ENCODE measurements around the gene CALHM1.

CALHM1 gene

DNA sequence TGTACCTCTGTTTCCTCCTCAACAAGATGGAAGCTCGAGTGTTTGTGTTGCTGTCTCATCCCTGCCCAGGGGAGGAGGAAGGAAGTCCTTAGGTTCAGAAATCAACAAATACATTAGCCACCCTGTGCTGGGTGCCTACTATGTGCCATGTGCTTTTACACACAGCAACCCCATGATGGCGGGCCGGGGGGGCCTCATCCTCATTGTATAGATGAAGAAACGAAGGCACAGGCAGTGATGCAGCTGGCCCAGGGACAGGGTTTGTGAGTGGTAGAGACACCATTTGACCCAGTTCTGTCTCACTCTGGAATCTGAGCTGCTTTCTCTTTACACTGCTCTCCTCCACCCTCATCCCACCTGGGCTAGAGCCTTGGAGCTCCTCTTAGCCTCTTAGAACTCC lies 4.7 kb downstream of the CALHM1 start:
- Mint-ChIP-seq H3K4me3 (peak overlapping the region in 1 of 3 experiments; percentile 71), H3K27ac (no peak overlapping the region), H3K36me3 (ENCODE audit: low read depth) (no peaks in the 10 kb centered on the region), H3K9me3 (no peaks in the 10 kb centered on the region), H3K27me3 (ENCODE audit: low read depth) (peaks cover 8% of the 10 kb centered on the region), H3K4me1 (peaks cover 6% of the 10 kb centered on the region)
- TF ChIP-seq, protein P1, sequence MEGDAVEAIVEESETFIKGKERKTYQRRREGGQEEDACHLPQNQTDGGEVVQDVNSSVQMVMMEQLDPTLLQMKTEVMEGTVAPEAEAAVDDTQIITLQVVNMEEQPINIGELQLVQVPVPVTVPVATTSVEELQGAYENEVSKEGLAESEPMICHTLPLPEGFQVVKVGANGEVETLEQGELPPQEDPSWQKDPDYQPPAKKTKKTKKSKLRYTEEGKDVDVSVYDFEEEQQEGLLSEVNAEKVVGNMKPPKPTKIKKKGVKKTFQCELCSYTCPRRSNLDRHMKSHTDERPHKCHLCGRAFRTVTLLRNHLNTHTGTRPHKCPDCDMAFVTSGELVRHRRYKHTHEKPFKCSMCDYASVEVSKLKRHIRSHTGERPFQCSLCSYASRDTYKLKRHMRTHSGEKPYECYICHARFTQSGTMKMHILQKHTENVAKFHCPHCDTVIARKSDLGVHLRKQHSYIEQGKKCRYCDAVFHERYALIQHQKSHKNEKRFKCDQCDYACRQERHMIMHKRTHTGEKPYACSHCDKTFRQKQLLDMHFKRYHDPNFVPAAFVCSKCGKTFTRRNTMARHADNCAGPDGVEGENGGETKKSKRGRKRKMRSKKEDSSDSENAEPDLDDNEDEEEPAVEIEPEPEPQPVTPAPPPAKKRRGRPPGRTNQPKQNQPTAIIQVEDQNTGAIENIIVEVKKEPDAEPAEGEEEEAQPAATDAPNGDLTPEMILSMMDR (IDR thresholded peaks at IDR 0.05; ENCODE audit: unreplicated experiment in 3 of 3), result no peak

DNA sequence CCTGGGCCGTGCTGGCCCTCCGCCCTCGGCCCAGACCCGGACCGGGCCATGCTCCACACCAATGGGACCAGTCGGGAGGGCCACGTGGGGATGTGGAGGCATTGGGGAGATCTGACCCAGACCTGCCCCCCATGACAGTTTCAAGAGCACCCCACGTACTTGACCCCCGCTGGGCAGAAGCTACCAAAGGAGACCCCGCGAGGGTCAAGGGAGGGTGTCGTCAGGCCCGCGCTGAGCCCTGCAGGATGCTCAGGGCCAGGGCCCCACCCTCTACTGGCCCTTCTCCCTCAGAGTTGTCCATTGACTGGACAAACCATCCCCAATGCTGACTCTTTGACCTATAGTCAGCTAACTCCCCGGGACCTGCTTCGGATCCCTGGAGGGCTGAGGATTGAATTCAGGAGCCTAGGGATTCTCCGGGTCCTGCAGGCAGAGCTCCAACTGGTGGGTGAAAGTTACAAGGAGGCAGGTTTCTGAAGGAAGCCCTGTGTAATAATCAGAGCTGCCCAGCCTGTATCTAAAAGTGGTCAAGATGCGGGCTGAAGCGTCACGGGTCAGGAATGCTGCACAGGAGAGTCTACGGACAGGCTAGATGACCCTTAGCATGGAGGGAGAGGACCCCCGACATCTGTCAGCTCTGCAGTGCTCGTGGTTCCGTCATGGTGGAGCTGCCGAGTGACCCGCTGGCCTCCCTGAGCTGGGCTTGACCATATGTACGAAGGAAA lies 6.0 kb downstream of the CALHM1 start:
- Mint-ChIP-seq H3K9me3 (no peaks in the 10 kb centered on the region), H3K4me1 (peaks cover 6% of the 10 kb centered on the region), H3K27me3 (ENCODE audit: low read depth) (peaks cover 8% of the 10 kb centered on the region), H3K36me3 (ENCODE audit: low read depth) (peaks cover 9% of the 10 kb centered on the region), H3K27ac (peak overlapping the region in 2 of 3 experiments; percentile 36 to 81), H3K4me3 (peak overlapping the region; percentile 81 to 85 (median 83))
- TF ChIP-seq, protein P1 (IDR thresholded peaks at IDR 0.05; ENCODE audit: unreplicated experiment in 3 of 3), result no peak

DNA sequence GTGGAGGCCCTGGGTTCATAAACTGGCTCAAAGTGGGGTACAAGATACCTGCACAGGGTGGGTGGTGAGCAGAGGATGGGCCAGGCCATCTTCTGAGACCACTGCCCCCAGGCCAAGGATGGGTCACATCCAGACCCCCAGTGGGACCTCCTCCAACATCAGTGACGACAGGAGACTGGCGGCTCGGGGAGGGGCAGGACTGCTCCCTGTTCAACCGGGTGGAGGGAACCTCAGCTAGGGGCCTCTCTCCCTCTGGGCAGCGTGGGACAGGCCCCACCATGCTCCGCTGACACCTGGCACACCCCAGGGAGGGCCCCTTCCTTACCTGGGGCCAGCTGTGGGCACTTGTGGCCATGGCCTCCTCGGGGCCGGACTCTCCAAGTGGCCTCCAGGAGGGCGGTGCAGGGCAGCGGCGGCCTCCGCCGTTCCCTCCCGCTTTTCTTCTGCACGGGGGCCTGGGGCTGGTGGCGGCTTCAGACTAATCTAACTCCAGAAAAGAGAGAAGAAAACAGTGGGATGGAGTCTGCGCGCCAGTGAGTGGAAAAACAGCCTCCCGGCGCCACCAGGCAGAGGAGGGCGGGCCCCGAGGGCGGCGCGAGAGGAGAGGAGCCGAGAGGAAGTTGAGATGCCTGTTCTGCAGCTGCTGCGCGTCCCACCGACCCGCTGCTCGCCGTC lies 6.7 kb downstream of the CALHM1 start, which contains the start of gene CALHM2:
TSS of gene CALHM2 (minus strand) at position 540 of the 675 bp plus-strand sequence. CDS start 2,429 bp downstream, outside the sequence.
- TF ChIP-seq, protein P1 (IDR thresholded peaks at IDR 0.05; ENCODE audit: unreplicated experiment in 3 of 3), result no peak
- no peaks in the 10 kb centered on the region for H3K9me3 Mint-ChIP-seq
- H3K27ac Mint-ChIP-seq, result peak within 1 kb of the TSS in 2 of 3 experiments; percentile 59 to 81
- peaks cover 13% of the 10 kb centered on the region for H3K36me3 Mint-ChIP-seq (ENCODE audit: low read depth)
- H3K4me1 Mint-ChIP-seq, result peaks cover 6% of the 10 kb centered on the region
- peak within 1 kb of the TSS; percentile 81 to 87 (median 85) for H3K4me3 Mint-ChIP-seq
- H3K27me3 Mint-ChIP-seq (ENCODE audit: low read depth), result peaks cover 8% of the 10 kb centered on the region

DNA sequence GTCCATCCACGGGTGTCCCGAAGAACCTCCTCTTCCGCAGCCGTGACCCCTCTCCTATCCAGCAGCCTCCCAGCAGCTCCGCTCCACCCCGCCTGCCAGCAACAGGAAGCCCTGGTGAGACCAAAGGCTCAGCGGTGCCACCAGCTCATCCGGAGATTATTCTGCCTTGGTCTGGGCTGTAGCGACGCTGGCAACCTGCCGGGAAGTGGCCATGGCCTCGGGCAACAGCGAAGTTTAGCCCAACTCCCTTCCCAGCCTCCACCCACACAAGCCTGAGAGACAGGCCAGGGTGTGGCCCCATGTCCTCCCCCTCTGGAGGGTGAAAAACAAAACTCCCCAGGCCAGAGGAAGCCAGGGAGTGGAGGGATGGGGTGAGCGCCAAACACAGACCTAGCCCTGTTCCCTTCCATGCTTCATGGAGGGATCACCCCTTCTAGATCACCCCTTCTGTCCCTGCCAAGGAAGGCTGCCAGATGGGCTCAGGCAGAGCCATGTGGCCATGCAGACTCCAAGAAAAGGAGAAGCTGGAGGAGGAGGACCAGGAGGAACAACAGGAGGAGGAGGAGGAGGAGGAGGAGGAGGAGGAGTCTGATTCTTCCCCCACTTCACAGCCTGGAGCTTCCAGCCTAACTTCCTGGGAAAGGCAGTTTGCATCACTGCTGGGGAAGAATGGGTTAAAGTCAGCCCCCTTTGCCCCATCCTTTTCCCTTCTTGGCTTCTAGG lies 7.4 kb downstream of the CALHM1 start:
- Mint-ChIP-seq H3K9me3 (no peaks in the 10 kb centered on the region), H3K36me3 (ENCODE audit: low read depth) (peaks cover 17% of the 10 kb centered on the region), H3K27me3 (ENCODE audit: low read depth) (peaks cover 8% of the 10 kb centered on the region), H3K27ac (peak overlapping the region in 2 of 3 experiments; percentile 56 to 59), H3K4me1 (peaks cover 6% of the 10 kb centered on the region), H3K4me3 (peak overlapping the region; percentile 81 to 87 (median 85))
- TF ChIP-seq, protein P1 (IDR thresholded peaks at IDR 0.05; ENCODE audit: unreplicated experiment in 3 of 3), result no peak

DNA sequence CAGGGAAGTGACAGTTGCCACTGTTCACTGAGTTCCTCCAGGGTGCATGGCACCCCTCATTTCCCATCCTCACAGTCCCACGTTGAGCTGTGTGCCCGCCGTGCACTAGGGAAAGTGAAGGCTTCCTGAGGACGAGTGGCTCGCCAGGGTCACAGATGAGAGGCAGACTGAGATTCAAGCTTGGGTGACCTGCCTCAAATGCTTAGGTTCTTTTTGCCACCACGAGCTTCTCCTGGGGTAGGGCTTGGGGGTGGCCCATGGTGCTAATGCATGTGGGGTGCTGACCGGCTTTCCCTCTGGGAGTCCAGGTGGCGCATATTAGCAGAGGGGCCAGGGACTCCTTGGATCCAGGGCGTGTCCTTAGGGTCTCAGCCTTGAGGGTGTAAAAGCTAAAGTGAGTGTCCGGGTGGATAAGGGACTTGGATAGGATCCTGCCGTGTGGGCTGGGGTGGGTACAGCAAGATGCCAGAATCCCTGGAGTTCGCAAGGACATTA lies 8.5 kb downstream of the CALHM1 start:
- peaks cover 23% of the 10 kb centered on the region for H3K36me3 Mint-ChIP-seq (ENCODE audit: low read depth)

More for the DNA sequence above, 8.5 kb downstream of the CALHM1 start:
- Mint-ChIP-seq H3K9me3 (no peaks in the 10 kb centered on the region), H3K27ac (no peak overlapping the region), H3K27me3 (ENCODE audit: low read depth) (peaks cover 8% of the 10 kb centered on the region), H3K4me3 (peak overlapping the region; percentile 6 to 87 (median 85)), H3K4me1 (peaks cover 6% of the 10 kb centered on the region)
- TF ChIP-seq, protein P1 (IDR thresholded peaks at IDR 0.05; ENCODE audit: unreplicated experiment in 3 of 3), result no peak
